Spinal cord (tissue), 10 donors: ENCODE measurements around the gene FEZ2. TPM values are rescaled to one million over a fixed set of nuclear protein-coding genes. Genes with fewer than 3 reads are reported as not detected.
A peak's percentile ranks its signal among the peaks of the same experiment; 100 is the strongest.

Experiments used
- DNase-seq, 6 donors: peaks; one replicate each; pipeline versions ENCODE4 v3.0.0 to v3.0.0-alpha.2; 2013 to 2015; ENCODE audit warnings: low spot score in 6 of 6, low read depth in 4 of 6
- H3K27ac ChIP-seq: one replicate; pipeline ENCODE4 v1.5.1; 2013; ENCODE audit warnings: low read depth, low read length, control low read depth
- H3K27me3 ChIP-seq: one replicate; pipeline ENCODE4 v1.6.1; 2013; ENCODE audit warnings: low read length; ENCODE audit not compliant: control insufficient read depth, insufficient read depth
- H3K36me3 ChIP-seq: one replicate; pipeline ENCODE4 v1.6.1; 2013; ENCODE audit warnings: low read length; ENCODE audit not compliant: control insufficient read depth, insufficient read depth
- H3K4me1 ChIP-seq: one replicate; pipeline ENCODE4 v1.6.1; 2013; ENCODE audit warnings: low read length; ENCODE audit not compliant: control insufficient read depth, insufficient read depth
- H3K4me3 ChIP-seq: one replicate; pipeline ENCODE4 v1.5.1; 2013; ENCODE audit warnings: low read depth, low read length, control low read depth
- H3K9me3 ChIP-seq: one replicate; pipeline ENCODE4 v1.6.1; 2013; ENCODE audit warnings: low read length; ENCODE audit not compliant: control insufficient read depth, insufficient read depth
- WGBS: methylation state at CpG from one replicate; pipeline ENCODE4 v1.1.5; 2013; ENCODE audit warnings: missing lambda C conversion rate; ENCODE audit not compliant: insufficient coverage; 5-methylcytosine and 5-hydroxymethylcytosine counted together
- polyA plus RNA-seq, 2 donors: library from polyadenylated mRNA; unstranded; fragments of 120-200 nt; gene quantifications; one replicate each; pipeline ENCODE4 v1.2.1, GENCODE V29; 2013; ENCODE audit not compliant: insufficient read length in 2 of 2
- total RNA-seq, 2 donors: library from RNA; depleted of rRNA in 1 of 2; stranded (reverse); fragments of 120-200 nt in 1 of 2; fragments of >200 nt in 1 of 2; gene quantifications; one replicate each; pipeline versions ENCODE4 v1.2.3 to v1.2.4, GENCODE V29; 2013 to 2014
- donor health status: healthy.

FEZ2 gene
- total and polyA plus RNA-seq, 4 donors, result 79.6 to 133 (median 110) TPM

DNA sequence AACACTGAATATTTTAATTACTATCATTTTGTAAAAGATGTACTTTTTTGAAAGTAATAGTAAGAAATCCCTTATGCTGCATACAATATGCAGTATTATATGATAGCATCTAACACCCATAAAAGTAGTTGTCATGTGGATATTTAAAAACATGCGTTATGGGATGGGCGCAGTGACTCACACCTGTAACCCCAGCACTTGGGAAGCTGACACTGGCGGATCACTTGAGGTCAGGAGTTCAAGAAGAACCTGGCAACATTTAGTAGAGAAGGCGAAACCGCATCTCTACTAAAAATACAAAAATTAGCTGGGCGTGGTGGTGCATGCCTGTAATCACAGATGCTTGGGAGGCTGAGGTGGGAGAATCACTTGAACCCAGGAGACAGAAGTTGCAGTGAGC is 88.9 kb downstream of the FEZ2 start:
- H3K27ac ChIP-seq, result no peak overlapping the region
- 95% methylated on average over 4 of the region's 6 CpGs for WGBS
- no peak overlapping the region for H3K4me3 ChIP-seq
- DNase-seq, result no peak
- no peaks in the 10 kb centered on the region for H3K9me3 ChIP-seq
- peaks cover 7% of the 10 kb centered on the region for H3K36me3 ChIP-seq
- no peaks in the 10 kb centered on the region for H3K27me3 ChIP-seq
- H3K4me1 ChIP-seq, result no peaks in the 10 kb centered on the region

DNA sequence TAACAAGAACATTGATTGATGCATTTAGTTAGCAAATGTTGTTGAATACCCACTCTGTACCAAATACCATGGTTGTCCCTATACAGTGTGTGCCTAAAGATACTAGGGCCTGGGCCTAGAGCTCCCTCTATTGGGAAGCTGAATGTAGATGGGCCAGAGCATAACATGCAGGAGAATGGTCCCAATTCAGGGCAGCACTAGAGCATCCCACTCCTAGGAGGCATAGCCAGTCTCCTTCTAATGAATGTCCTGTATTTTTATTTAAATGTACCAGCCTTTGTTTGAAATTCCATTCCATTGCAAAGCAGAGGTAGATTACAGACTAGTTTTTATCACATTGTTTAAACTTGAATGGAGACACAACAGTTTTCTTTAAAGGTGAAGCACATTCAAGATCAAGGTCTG is 90.6 kb downstream of the FEZ2 start:
- peak; percentile 12 to 89 (median 36) for DNase-seq
- Histone ChIP-seq H3K27me3 (no peaks in the 10 kb centered on the region), H3K27ac (no peak overlapping the region)

More for the DNA sequence above, 90.6 kb downstream of the FEZ2 start:
- H3K4me3 ChIP-seq, result no peak overlapping the region
- no peaks in the 10 kb centered on the region for H3K9me3 ChIP-seq
- no peaks in the 10 kb centered on the region for H3K36me3 ChIP-seq
- no peaks in the 10 kb centered on the region for H3K4me1 ChIP-seq

Other genes with a start within 250 kb of the FEZ2 start
- 10 to 100 TPM; 51.1 to 63.5 TPM for gene CRIM1, start 242.4 kb downstream of the FEZ2 start, total RNA-seq
- gene CRIM1, start 242.4 kb downstream of the FEZ2 start, polyA plus RNA-seq, result 10 to 100 TPM; 35.9 to 47.4 TPM
- 1 to 10 TPM; 1.5 to 3.8 TPM for gene VIT, start 98.5 kb upstream of the FEZ2 start, total RNA-seq
- gene VIT, start 98.5 kb upstream of the FEZ2 start, polyA plus RNA-seq, result 1 to 10 TPM in 1 of 2 donors, not detected in 1; 1.3 TPM